HL-60 (cell line): ENCODE measurements around the gene USP36.

Experiments used
- CTCF ChIP-seq: IDR thresholded peaks from one replicate; pipeline ENCODE4 v1.5.1; 2011; ENCODE audit warnings: low read length, control low read depth, inconsistent platforms; ENCODE audit not compliant: insufficient read depth
- POLR2AphosphoS5 ChIP-seq: IDR thresholded peaks from 2 replicates; pipeline ENCODE4 v1.6.1; 2012; ENCODE audit warnings: low read depth

GRCh38 chr17:78883533-78884131, 43.0 kb upstream of the USP36 start:
- no peak for TF ChIP-seq CTCF
- no peak for TF ChIP-seq POLR2AphosphoS5
